Measurements from ENCODE around the gene ZNF335.

DNA sequence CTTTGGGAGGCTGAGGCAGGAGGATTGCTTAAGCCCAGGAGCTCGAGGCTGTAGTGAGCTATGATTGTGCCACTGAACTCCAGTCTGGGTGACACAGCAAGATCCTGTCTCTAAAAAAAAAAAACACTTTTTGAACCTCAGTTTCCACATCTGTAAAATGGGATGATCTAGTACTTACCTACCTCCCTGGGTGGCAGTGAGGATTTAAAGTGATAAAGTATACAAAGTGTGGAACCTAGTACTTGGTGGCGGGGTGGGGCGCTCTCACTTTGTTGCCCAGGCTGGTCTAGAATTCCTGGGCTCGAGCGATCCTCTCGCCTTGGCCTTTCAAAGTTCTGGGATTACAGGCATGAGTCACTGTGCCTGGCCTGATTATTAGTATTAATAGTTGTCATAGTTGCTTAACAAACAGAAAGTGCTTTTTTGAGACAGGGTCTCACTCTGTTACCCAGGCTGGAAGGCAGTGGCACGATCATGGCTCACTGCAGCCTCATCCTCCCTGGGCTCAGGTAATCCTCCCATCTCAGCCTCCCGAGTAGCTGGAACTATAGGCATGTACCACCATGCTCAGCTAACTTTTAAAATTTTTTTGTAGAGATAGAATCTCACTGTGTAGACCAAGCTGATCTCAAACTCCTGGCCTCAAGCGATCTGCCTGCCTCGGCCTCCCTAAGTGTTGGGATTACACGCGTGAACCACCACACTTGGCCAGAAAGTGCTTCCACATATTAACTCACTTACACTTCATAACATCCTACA, 53.0 kb downstream of the ZNF335 start:
- TF ChIP-seq, protein P1, sequence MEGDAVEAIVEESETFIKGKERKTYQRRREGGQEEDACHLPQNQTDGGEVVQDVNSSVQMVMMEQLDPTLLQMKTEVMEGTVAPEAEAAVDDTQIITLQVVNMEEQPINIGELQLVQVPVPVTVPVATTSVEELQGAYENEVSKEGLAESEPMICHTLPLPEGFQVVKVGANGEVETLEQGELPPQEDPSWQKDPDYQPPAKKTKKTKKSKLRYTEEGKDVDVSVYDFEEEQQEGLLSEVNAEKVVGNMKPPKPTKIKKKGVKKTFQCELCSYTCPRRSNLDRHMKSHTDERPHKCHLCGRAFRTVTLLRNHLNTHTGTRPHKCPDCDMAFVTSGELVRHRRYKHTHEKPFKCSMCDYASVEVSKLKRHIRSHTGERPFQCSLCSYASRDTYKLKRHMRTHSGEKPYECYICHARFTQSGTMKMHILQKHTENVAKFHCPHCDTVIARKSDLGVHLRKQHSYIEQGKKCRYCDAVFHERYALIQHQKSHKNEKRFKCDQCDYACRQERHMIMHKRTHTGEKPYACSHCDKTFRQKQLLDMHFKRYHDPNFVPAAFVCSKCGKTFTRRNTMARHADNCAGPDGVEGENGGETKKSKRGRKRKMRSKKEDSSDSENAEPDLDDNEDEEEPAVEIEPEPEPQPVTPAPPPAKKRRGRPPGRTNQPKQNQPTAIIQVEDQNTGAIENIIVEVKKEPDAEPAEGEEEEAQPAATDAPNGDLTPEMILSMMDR (conservative IDR thresholded peaks at IDR 0.05 in 1 of 2, IDR thresholded peaks at IDR 0.05 in 1 of 2; ENCODE audit: extremely low read depth in 1 of 2, insufficient read depth in 1 of 2, low read depth in 1 of 2, low read length in 2 of 2), result no peak
- TF ChIP-seq EZH2 (IDR thresholded peaks at IDR 0.05; ENCODE audit: borderline replicate concordance, low read length), result no peak

All from mammary epithelial cell (primary cell).